Suprapubic skin (tissue), 4 donors: ENCODE data around the gene SYNE1. TPM values are rescaled to one million over a fixed set of nuclear protein-coding genes. Genes with fewer than 3 reads are reported as not detected.

Source experiments
- DNase-seq, 2 donors: peaks; one replicate each; pipeline ENCODE4 v3.0.0-alpha.2; 2019; ENCODE audit warnings: low spot score in 2 of 2
- H3K27ac ChIP-seq: fragments of 200-600 bp; sonication (generic); one replicate; pipeline ENCODE4 v1.5.1; 2019
- H3K27me3 ChIP-seq: fragments of 200-600 bp; sonication (generic); one replicate; pipeline ENCODE4 v1.5.1; 2019
- H3K36me3 ChIP-seq: fragments of 200-600 bp; sonication (generic); one replicate; pipeline ENCODE4 v1.5.1; 2019
- H3K4me1 ChIP-seq: fragments of 200-600 bp; sonication (generic); one replicate; pipeline ENCODE4 v1.5.1; 2019
- H3K4me3 ChIP-seq: fragments of 200-600 bp; sonication (generic); one replicate; pipeline ENCODE4 v1.5.1; 2019; ENCODE audit warnings: mild to moderate bottlenecking
- H3K9me3 ChIP-seq: fragments of 200-600 bp; sonication (generic); one replicate; pipeline ENCODE4 v1.5.1; 2019
- EP300 ChIP-seq: sonication (generic); formaldehyde crosslinking; IDR thresholded peaks from one replicate; pipeline ENCODE4 v1.6.1; 2017; ENCODE audit warnings: antibody characterized with exemption
- POLR2A ChIP-seq, 2 donors: fragments of 450-650 bp; IDR thresholded peaks; one replicate each; pipeline ENCODE4 v1.6.1; 2017; ENCODE audit warnings: antibody characterized with exemption in 2 of 2, mild to moderate bottlenecking in 2 of 2, moderate library complexity in 2 of 2
- POLR2AphosphoS5 ChIP-seq, 3 donors: sonication (generic); formaldehyde crosslinking; IDR thresholded peaks; one replicate each; pipeline ENCODE4 v1.6.1; 2017; ENCODE audit warnings: antibody characterized with exemption in 3 of 3
- WGBS: methylation state at CpG from one replicate; pipeline ENCODE4 v1.1.5; 2018; 5-methylcytosine and 5-hydroxymethylcytosine counted together
- total RNA-seq, 4 donors: library from RNA; depleted of rRNA; stranded (reverse); fragments of >200 nt; gene quantifications; one replicate each; pipeline ENCODE4 v1.1.0, GENCODE V29; 2016
- TF ChIP-seq, protein P1 (sequence below), 2 donors: fragments of 200-600 bp in 1 of 2; fragments of 450-650 bp in 1 of 2; sonication (generic) in 1 of 2; IDR thresholded peaks; one replicate each; pipeline ENCODE4 v1.5.1; 2016 to 2019; ENCODE audit warnings: antibody characterized with exemption in 2 of 2, mild to moderate bottlenecking in 1 of 2, moderate library complexity in 1 of 2

SYNE1 gene
- total RNA-seq, 4 donors from 2014 or later = 105 to 184 (median 132) TPM

DNA sequence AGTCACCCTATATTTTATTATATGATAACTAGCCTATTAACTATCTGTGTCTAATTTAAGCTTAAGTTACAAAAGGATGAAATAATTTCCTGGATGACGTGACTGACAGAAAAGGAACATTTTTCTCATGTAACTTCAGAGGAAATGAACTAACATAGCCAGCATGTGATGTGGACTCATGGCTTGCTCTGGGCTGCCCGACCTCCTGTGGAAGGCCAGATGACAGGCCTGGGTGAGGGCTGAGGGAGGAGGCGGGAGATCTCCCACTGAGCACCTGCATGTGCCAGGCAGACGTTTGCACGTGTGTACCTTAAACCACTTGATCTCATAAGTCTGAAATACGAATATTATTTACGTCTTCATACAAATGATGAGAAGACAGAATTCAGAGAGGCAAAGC is 321.1 kb downstream of the SYNE1 start:
- no peak overlapping the region for H3K4me3 ChIP-seq
- no peaks in the 10 kb centered on the region for H3K9me3 ChIP-seq
- H3K27me3 ChIP-seq = no peaks in the 10 kb centered on the region
- H3K27ac ChIP-seq = no peak overlapping the region
- WGBS = 75% methylated on average over 7 of the region's 7 CpGs
- no peak for TF ChIP-seq POLR2A (IDR thresholded peaks at IDR 0.05)
- TF ChIP-seq POLR2AphosphoS5 (IDR thresholded peaks at IDR 0.05) = no peak
- no peak for TF ChIP-seq EP300
- TF ChIP-seq, protein P1, sequence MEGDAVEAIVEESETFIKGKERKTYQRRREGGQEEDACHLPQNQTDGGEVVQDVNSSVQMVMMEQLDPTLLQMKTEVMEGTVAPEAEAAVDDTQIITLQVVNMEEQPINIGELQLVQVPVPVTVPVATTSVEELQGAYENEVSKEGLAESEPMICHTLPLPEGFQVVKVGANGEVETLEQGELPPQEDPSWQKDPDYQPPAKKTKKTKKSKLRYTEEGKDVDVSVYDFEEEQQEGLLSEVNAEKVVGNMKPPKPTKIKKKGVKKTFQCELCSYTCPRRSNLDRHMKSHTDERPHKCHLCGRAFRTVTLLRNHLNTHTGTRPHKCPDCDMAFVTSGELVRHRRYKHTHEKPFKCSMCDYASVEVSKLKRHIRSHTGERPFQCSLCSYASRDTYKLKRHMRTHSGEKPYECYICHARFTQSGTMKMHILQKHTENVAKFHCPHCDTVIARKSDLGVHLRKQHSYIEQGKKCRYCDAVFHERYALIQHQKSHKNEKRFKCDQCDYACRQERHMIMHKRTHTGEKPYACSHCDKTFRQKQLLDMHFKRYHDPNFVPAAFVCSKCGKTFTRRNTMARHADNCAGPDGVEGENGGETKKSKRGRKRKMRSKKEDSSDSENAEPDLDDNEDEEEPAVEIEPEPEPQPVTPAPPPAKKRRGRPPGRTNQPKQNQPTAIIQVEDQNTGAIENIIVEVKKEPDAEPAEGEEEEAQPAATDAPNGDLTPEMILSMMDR (IDR thresholded peaks at IDR 0.05) = no peak
- H3K4me1 ChIP-seq = no peaks in the 10 kb centered on the region
- H3K36me3 ChIP-seq = peaks cover 16% of the 10 kb centered on the region
- no peak for DNase-seq

DNA sequence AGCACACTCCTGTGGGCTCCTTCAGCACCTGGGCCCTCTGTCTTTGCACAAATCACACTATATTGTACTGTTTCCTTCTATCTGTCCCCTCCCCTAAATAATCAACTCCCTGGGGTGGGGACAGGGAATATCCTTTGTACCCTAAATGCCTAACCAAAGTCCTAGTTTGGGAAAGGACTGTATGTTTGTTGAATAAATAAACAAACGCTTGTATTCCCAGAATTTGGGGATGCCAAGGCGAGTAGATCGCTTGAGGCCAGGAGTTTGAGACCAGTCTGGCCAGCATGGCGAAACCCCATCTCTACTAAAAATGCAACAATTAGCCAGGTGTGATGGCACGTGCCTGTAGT is 322.7 kb downstream of the SYNE1 start:
- no peaks in the 10 kb centered on the region for H3K9me3 ChIP-seq

DNA sequence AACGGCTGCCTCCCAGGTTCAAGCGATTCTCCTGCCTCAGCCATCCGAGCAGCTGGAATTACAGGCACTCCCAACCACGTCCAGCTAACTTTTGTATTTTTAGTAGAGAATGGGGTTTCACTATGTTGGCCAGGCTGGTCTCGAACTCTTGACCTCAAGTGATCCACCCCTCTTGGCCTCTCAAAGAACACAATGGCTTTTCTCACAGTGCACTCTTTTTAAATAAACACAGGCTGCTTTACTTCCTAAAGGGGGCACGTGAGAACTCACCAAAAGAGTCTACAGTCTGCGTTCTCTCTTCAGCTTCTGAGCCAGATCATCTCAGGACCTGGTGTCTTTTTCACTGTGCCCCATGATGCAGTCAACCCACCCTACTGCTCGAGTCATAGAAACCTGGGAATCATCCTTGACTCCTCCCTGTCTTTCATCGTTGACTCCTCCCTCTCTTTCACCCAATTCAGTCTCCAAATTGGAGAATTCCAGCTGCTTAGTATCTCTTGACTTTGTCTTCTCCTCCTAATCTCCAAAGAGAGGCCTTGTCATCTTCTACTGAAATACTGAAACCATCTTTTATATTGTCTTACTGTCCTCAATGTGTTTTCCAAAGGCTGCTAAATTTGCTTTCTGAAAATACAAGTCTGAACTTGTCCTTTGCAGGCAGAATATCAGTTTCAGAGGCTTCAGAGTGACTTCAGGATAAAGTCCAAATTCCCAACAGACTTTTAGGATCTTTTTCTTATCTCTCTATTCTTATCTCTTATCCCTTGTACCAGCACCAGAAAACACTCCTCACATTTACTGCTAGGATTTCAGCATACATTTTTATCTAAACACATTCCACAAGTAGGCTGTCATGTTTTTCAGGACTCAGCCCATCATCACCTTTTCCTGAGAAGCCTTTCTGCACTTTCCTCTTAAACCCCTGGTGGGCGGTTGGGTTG is 323.4 kb downstream of the SYNE1 start:
- DNase-seq = no peak
- H3K27me3 ChIP-seq = no peaks in the 10 kb centered on the region
- WGBS = 88% methylated on average over 10 of the region's 10 CpGs

More for the DNA sequence above, 322.7 kb downstream of the SYNE1 start:
- Histone ChIP-seq H3K27ac (no peak overlapping the region), H3K36me3 (peaks cover 26% of the 10 kb centered on the region), H3K27me3 (no peaks in the 10 kb centered on the region), H3K4me1 (no peaks in the 10 kb centered on the region), H3K4me3 (no peak overlapping the region)
- 92% methylated on average over 5 of the region's 5 CpGs for WGBS
- DNase-seq = no peak
- TF ChIP-seq EP300 = no peak
- TF ChIP-seq POLR2A (IDR thresholded peaks at IDR 0.05) = no peak
- TF ChIP-seq, protein P1 (IDR thresholded peaks at IDR 0.05) = no peak
- no peak for TF ChIP-seq POLR2AphosphoS5 (IDR thresholded peaks at IDR 0.05)

DNA sequence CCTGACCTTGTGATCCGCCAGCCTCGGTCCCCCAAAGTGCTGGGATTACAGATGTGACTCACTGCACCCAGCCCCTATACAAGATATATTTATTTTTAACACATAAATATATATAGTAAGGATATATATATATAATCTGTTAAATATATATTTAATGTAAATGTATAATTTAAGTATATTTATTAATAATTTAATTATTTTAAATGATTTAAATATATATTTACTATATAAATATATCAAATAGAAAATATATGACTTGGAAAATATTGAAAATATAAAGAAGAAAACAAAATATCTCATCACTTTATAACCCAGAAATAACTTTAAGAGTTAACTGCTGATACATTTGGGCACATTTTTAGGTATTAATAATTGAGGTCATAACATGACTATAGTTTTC is 324.7 kb downstream of the SYNE1 start:
- Histone ChIP-seq H3K27ac (no peak overlapping the region), H3K9me3 (no peaks in the 10 kb centered on the region), H3K4me3 (no peak overlapping the region), H3K4me1 (no peaks in the 10 kb centered on the region), H3K27me3 (no peaks in the 10 kb centered on the region), H3K36me3 (peaks cover 36% of the 10 kb centered on the region)
- WGBS = 100% methylated on average over 2 of the region's 2 CpGs
- TF ChIP-seq, protein P1 (IDR thresholded peaks at IDR 0.05) = no peak
- no peak for TF ChIP-seq POLR2A (IDR thresholded peaks at IDR 0.05)
- TF ChIP-seq EP300 = no peak
- no peak for TF ChIP-seq POLR2AphosphoS5 (IDR thresholded peaks at IDR 0.05)
- DNase-seq = no peak

More for the DNA sequence above, 323.4 kb downstream of the SYNE1 start:
- peaks cover 33% of the 10 kb centered on the region for H3K36me3 ChIP-seq
- TF ChIP-seq POLR2A (IDR thresholded peaks at IDR 0.05) (no peak), EP300 (no peak), POLR2AphosphoS5 (IDR thresholded peaks at IDR 0.05) (no peak)
- TF ChIP-seq, protein P1 (IDR thresholded peaks at IDR 0.05) = no peak
- no peaks in the 10 kb centered on the region for H3K4me1 ChIP-seq
- no peak overlapping the region for H3K27ac ChIP-seq
- no peak overlapping the region for H3K4me3 ChIP-seq
- H3K9me3 ChIP-seq = no peaks in the 10 kb centered on the region

DNA sequence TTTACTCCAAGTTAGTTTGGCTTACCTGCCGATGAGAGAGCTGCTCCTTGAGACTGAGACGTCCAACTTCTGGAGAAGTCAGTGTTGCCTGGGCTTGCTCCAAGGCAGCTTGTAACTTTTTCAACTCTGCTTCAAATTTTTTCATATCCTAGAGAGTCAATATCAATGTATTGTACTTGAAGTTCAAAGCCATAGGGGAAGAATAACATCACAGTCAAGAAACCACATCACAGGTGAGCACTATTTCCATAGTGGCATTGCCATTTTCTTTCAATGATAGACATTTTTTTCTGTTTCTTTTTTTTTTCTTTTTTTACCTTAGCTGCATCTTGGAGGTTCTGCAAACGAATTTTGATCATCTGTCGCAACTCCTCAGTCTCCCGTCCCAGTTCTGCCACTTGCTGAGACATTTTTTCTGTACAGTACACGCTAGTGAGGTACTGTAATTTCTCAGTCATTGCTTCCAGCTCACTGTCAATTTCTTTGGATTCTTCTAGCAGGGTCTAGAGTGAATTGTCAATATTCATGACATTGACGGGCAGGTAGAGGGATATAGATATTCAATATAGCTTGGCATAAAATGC is 326.7 kb downstream of the SYNE1 start:
- no peaks in the 10 kb centered on the region for H3K27me3 ChIP-seq
- H3K9me3 ChIP-seq = no peaks in the 10 kb centered on the region
- H3K4me1 ChIP-seq = no peaks in the 10 kb centered on the region
- no peak overlapping the region for H3K27ac ChIP-seq
- H3K4me3 ChIP-seq = no peak overlapping the region
- DNase-seq = no peak
- TF ChIP-seq POLR2AphosphoS5 (IDR thresholded peaks at IDR 0.05) (no peak), POLR2A (IDR thresholded peaks at IDR 0.05) (no peak), EP300 (no peak)
- TF ChIP-seq, protein P1 (IDR thresholded peaks at IDR 0.05) = no peak
- H3K36me3 ChIP-seq = peaks cover 30% of the 10 kb centered on the region
- WGBS = 81% methylated on average over 7 of the region's 7 CpGs
